NCI-H146 (cell line): ENCODE measurements around the gene OBSCN.
A peak's percentile ranks its signal among the peaks of the same experiment; 100 is the strongest.

Experiments
- DNase-seq: peaks from one replicate; lab custom pipeline; 2025; lab: John Stamatoyannopoulos, UW

OBSCN gene

GRCh38 chr1:228343191-228343661 is 135.4 kb downstream of the OBSCN start:
- no peak for DNase-seq

DNA sequence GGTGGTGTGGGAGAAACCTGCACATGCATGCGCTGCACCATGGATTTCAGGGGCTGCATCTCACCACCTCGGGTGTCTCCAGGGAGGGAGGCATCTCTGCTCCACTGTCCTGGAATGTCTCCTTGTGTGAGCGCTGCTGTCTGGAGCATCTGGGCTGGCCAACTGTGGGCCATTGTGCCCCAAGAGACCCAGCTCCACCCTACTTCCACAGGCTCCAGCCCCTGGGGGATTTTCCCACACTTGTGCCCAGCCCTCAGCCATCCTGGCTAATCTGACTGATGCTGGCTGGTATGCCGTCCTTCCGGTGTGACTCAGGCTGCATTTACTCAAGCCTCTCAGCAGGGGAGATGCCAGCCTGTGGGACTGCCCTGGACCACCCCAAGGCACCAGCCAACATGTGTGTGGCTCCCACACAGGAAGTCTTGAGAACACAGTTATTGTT is 136.8 kb downstream of the OBSCN start:
- DNase-seq: no peak

GRCh38 chr1:228345201-228345930 is 137.5 kb downstream of the OBSCN start:
- peak; percentile 25 for DNase-seq

- DNase-seq: no peak
Observed at GRCh38 chr1:228346731-228347130, 138.9 kb downstream of the OBSCN start.

- DNase-seq: no peak
Observed at GRCh38 chr1:228347181-228347580, 139.3 kb downstream of the OBSCN start.

GRCh38 chr1:228348708-228349467 is 141.0 kb downstream of the OBSCN start:
- DNase-seq: no peak

GRCh38 chr1:228349701-228350171 is 141.9 kb downstream of the OBSCN start:
- DNase-seq: no peak

DNA sequence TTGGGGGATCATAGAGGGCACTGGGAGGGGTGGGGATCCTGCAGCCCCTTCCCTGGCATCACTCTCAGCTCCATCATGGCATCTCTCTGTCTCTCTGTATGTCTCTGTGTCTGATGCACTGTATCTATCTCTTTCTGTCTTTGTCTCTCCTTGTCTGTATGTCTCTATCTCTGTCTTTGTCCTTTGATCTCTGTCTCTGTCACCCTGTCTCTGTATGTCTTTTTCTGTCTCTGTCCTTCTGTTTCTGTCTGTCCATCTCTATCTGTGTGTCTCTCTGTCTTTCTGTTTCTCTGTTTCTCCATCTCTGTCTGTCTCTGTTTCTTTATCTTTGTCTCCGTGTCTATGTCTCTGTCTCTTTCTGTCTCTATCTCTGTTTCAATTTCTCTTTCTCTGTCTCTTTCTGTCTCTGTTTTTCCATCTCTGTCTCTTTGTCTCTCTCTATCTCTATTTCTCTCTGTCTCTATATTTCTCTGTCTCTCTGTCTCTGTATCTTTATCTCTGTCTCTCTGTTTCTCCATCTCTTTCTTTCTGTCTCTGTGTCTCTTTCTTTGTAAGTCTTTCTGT is 142.4 kb downstream of the OBSCN start:
- no peak for DNase-seq

DNA sequence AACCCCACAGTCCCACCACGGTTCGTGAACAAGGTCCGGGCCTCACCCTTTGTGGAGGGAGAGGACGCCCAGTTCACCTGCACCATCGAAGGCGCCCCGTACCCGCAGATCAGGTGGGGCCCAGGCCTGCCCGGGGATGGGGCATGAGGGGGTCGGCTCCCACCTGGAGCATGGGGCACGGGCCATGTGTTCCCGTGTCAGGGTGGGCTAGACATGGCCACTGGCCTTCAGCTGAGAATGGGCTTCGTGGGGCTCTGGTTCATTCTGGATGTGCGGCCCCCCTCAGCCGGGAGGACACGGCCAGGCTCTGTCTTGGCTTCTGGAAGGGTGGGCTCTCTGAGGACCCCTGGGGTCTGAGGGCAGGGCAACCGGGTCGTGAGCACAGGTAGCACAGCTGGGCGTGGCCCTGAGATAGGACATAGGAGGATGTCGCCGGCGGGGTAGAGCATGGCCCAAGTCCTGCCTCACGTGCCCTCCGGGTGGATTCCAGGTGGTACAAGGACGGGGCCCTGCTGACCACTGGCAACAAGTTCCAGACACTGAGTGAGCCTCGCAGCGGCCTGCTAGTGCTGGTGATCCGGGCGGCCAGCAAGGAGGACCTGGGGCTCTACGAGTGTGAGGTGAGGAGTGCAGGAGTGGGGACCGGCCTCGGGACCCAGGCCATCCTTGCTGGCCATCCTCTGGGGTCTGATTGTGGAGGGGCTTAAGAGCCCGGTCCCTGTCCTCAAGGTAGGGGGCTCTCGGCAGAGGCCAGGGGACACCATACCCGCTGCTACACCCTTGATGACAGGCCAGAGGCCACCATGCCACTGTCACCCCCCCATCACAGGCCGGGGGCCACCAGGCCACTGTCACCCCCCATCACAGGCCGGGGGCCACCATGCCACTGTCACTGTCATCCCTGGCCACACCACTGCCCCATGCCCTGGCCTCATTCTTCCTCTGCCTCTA is 143.3 kb downstream of the OBSCN start:
- no peak for DNase-seq

DNA sequence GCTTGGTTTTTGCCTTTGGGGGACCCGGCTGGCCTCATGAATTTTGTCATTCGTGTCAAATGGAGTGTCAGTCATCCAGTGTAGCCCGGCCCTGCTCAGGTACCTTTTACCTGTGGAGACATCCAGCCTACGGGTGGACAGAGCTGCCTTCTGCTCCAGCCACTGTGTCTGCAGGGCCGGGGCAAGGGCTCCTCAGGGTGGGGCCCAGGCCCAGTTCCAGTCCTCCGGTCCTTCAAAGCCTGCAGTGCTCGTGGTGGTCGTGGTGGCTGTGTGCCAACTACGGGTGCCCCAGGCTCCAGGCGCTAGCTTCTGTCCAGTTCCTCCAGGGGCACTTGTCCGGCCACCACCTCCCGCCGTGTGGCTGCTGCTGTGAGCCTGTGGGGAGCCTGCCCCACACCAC is 144.0 kb downstream of the OBSCN start:
- DNase-seq: no peak

DNA sequence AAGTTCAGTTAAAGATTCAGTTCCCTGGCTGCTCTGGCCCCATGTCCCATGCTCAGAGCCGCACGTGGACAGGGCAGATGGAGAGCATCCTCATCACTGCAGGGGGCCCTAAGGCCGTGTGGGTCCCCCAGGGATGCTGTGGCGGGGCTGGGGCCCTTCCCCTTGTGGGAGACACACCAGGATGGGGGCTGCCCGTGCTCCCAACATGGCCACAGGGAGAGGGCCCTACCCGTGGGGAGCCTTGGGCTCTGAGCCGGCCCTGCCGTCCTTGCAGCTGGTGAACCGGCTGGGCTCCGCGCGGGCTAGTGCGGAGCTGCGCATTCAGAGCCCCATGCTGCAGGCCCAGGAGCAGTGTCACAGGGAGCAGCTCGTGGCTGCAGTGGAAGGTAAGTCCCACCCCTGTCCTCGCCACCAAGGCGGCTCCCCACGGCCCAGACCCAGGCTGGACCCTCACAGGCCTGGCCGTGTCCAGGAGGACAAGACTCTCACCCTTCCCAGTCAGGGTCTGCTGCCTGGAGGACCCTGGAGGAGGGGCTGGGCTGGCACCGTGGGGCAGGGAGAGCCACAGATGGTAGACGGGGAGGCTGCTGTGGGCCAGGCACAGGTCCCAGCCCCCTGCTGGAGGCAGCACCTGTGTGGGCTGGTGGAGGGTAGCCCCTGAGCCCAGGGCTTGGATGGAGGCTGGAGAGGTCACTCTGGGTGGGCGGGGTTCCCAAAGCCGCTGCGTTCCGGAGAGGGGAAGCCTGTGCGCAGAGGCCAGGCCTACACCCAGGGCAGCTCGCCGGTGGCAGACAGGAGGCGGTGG is 145.0 kb downstream of the OBSCN start:
- no peak for DNase-seq

DNA sequence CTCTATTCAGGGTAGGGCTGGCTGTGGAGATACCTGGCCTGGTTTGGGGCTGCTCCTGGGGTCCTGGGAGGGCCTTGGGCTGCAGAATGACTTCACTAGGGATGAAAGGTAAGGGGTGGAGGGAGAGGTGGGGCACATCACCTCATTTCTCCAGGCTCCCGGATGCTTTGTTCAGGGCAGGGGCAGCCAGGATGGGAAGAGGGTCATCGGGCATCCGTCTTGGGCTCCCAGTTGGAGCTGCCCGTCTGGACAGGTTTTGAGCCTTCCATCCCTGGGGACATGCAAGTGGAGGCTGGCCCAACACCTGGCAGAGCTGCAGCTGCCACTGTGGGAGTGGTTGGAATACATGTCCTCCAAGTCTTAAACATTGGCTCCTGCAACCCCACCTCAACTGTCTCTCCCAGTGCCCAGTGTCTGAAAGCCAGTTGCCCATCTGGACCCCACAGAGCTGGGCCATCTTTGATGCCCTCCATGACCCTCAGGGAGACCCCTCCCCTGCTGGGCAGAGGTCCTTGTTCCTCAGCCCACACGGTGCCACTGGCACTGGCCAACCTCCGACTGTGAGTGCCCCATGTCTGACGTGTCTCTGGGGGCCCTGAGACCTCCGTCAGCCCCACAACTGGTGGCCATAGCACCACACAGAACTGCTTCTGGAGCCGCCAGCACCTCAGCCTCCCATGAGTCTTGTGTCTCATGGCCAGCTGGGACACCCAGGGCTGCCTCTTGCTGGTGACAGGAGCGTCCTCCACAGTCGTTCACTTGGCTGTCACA is 145.9 kb downstream of the OBSCN start:
- DNase-seq: no peak

DNA sequence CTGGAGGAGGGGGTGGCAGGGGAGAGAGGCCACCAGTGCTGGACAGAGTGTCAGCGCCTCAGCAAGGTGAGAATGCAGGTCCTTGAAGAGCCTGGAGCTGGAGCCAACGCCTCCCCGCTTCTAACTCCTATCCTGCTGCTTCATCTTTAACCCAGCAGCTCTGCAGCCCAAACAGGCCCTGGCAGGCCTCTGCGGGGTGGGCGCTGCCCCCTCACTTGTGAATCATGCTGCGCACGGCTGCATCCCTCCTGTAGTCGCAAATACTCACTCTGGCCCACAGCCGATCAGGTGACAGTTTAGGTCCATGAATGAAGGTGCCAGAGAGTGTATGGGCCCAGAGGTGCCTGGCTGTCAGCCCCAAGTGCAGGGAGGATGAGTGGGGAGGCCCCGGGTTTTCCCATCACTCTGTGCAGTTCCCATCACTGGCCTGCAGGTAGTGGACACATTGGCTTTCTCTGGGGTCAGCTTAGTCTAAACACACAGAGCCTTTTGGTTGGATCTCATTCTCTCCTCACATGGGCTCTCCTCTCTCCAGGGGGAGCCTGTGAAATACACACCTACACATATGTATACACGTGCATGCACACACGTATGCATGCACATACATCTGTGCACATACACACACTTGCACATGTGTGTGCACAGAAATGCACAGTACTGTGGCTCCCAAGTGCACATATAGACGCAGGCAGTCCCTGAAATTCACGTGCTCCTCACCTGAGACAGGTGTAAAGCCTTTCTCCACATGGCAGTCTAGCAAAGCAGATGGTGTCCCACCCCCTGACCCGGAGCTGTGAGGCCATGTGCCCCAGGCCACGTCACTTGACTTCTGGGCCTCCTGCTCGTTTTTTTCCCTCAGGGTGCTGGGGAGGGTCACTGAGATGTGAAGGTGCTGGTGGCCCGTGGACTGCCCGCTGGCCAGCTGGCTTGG is 146.8 kb downstream of the OBSCN start:
- peak; percentile 11 for DNase-seq

GRCh38 chr1:228356897-228357680 is 149.2 kb downstream of the OBSCN start:
- no peak for DNase-seq

DNA sequence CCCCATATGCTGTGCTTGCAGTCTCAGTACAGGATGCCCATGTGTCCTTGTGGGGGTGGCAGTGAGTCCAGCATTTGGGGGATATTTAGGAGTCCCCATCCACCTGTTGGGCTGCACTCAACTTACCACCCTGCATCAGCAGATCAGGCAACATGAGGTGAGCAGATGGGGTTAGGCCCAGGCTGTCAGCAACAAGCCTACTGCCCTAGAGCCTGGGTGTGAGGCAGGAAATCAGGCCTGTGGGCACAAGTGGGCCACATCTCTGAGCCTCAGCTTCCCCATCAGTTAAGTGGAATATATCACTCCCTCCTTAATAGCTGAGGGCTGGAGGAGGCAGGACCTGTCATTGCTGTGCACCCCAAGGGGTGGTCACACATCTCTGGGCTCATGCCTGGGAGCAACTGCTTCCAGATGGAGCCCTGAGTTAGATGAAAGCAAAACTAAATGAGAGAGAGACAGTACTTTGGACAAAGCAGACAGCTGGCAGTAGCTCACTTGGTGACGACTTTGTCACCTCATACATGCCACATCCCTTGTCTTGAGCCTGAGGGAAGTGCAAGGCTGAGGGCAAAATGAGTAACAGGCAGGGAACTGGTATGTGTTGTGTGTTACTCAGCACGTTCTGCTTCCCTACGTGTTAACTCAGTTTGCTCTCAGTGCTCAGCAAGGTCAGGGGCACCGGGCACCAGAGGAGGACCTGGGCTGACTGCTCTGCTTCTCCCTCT is 150.4 kb downstream of the OBSCN start:
- no peak for DNase-seq

GRCh38 chr1:228358764-228359612 is 151.1 kb downstream of the OBSCN start:
- DNase-seq: no peak
